ENCODE data around the gene CHCHD3.

The CHCHD3 gene

GRCh38 chr7:133015888-133016287 lies 66.0 kb downstream of the CHCHD3 start:
- DNase-seq (ENCODE audit: low spot score): no peak

DNA sequence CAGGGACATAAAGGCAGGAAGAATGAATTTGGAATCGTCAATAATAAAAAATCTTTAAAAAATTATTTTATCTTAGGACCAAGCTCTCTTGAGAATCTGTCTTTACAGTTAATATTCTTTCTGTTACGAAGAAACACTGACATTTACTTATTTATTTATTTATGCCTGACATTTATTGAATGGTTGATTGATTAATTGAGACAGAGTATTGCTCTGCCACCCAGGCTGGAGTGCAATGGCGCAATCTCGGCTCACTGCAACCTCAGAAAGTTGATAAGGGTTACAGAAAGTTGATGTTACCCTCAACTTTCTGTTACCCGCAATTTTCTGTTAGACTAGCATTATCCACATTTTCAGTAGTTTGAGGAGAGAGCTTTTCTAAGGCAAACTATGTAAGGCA lies 70.1 kb downstream of the CHCHD3 start:
- DNase-seq (ENCODE audit: low spot score): no peak
- no peak overlapping the region for H3K27ac ChIP-seq
- TF ChIP-seq CTCF (IDR thresholded peaks at IDR 0.05): no peak
- no peak overlapping the region for H3K4me3 ChIP-seq

More at GRCh38 chr7:133015888-133016287, 66.0 kb downstream of the CHCHD3 start:
- no peak for TF ChIP-seq CTCF (IDR thresholded peaks at IDR 0.05)
- no peak overlapping the region for H3K27ac ChIP-seq
- no peak overlapping the region for H3K4me3 ChIP-seq

DNA sequence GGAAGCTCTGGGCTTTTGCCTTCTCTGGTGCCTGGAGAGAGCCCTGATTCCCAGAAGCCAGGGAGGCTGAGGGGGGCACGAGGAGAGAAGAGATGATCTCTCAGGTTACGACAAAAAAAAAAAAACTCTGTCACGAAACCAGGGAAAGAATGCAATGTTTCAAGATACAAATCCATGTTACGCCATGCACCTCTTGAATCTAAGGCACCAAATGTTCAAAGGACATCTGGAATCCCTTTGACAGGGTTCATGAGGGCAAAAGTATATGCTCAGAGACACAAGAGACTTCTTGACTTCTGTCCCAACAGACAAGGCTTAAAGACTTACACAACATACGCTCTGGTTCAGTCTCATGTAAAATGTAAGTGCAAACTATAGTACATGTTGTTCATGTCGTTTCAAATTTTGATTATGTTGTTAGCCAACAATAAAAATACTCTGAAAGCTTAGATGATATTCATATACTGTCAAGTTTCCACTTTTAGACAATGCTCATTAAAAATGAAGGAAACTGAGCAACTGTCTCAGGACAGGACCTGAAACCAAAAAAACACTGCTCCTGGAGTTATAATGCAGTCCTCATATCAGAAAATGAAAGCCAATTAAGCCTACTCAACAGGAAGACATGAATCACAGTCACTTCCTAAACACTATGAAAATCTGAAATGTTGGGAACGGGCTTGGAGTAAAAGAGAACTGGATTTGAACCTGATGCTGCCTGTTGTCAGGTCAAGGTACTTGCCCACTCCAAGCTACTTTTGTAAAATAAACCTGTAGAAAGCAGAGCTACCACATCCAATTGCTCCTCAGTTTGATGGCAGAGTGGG lies 72.3 kb downstream of the CHCHD3 start:
- no peak for DNase-seq (ENCODE audit: low spot score)
- H3K27ac ChIP-seq: no peak overlapping the region
- no peak overlapping the region for H3K4me3 ChIP-seq
- no peak for TF ChIP-seq CTCF (IDR thresholded peaks at IDR 0.05)

- Histone ChIP-seq H3K4me3 (no peak overlapping the region), H3K27ac (no peak overlapping the region)
- no peak for DNase-seq (ENCODE audit: low spot score)
- TF ChIP-seq CTCF (IDR thresholded peaks at IDR 0.05): no peak
Observed at GRCh38 chr7:133007961-133008360, 73.9 kb downstream of the CHCHD3 start.

DNA sequence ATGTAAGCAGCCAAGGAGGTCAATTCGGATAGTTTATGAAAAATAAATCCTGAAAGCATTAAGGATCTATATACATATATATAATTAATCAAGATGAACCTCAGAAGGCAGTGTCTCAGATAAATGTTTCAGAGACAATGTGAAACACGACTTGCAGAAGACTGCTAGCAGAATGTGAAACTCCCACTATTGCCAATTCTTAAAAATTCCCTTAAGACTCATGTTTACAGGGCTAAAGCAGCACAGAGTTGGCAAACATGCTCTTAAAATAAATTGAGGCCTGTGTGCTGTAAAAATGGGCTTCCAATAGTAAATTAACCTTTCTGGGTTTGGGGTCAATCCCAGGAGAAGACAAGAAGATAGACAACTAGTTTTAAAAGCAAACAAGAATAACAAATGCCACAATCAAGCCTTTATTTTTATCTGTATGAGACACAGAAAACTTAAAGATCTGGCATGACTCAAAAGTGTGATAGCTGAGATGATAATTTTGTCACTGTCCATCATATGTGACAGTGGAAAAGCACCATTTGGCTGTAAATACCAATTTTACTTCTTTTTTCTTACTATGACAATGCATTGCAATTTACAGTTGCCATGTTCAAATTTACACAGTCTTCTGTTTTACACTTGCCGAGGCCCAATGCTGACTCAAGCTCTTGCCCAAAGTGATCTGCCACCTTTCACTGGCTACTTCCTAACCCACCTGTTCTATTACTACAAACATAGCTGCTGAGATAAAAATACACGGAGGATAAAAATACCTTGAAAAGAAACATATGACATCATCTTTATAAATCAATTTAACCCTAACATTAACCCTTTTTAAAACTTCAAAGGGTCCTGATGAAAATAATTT lies 78.6 kb downstream of the CHCHD3 start:
- no peak for DNase-seq (ENCODE audit: low spot score)
- no peak for TF ChIP-seq CTCF (IDR thresholded peaks at IDR 0.05)
- no peak overlapping the region for H3K4me3 ChIP-seq
- H3K27ac ChIP-seq: no peak overlapping the region

- no peak for DNase-seq (ENCODE audit: low spot score)
- Histone ChIP-seq H3K27ac (no peak overlapping the region), H3K4me3 (no peak overlapping the region)
- no peak for TF ChIP-seq CTCF (IDR thresholded peaks at IDR 0.05)
Observed at GRCh38 chr7:133001727-133002126, 80.2 kb downstream of the CHCHD3 start.
